Urinary bladder (tissue), 4 donors: ENCODE data around the gene STC2. TPM values are rescaled to one million over a fixed set of nuclear protein-coding genes. Genes with fewer than 3 reads are reported as not detected.

ENCODE experiments used
- DNase-seq: peaks from one replicate; pipeline ENCODE4 v3.0.0-alpha.2; 2015; ENCODE audit errors: extremely low spot score
- H3K27ac ChIP-seq: one replicate; pipeline ENCODE4 v1.5.1; 2013; ENCODE audit warnings: low read depth, mild to moderate bottlenecking, moderate library complexity
- H3K36me3 ChIP-seq: one replicate; pipeline ENCODE4 v1.6.1; 2013; ENCODE audit warnings: mild to moderate bottlenecking, moderate library complexity; ENCODE audit not compliant: insufficient read depth
- H3K4me1 ChIP-seq: one replicate; pipeline ENCODE4 v1.6.1; 2013; ENCODE audit warnings: mild to moderate bottlenecking, moderate library complexity; ENCODE audit not compliant: insufficient read depth
- H3K4me3 ChIP-seq: one replicate; pipeline ENCODE4 v1.5.1; 2013; ENCODE audit warnings: low read depth, low read length
- WGBS: extraction: QIAGEN DNeasy Blood & Tissue Kit; methylation state at CpG from one replicate; pipeline ENCODE4 v1.1.7; 2013; 5-methylcytosine and 5-hydroxymethylcytosine counted together
- polyA plus RNA-seq: library from polyadenylated mRNA; stranded (reverse); fragments of 200-250 nt; gene quantifications from one replicate; pipeline ENCODE4 v1.2.3, GENCODE V29; 2013
- total RNA-seq: library from RNA; depleted of rRNA; stranded (reverse); fragments of >200 nt; gene quantifications from one replicate; pipeline ENCODE4 v1.2.3, GENCODE V29; 2014
- donor health status: healthy with polysubstance abuse.
- donor health status: healthy.

Gene STC2
- total and polyA plus RNA-seq, 2 donors, result 3.4 to 8.9 TPM

GRCh38 chr5:173313351-173313801 is 14.8 kb downstream of the STC2 start:
- no peak overlapping the region for H3K27ac ChIP-seq
- 79% methylated on average over 3 of the region's 3 CpGs for WGBS
- no peak for DNase-seq
- H3K36me3 ChIP-seq, result no peaks in the 10 kb centered on the region
- H3K4me3 ChIP-seq, result no peak overlapping the region
- peaks cover 1% of the 10 kb centered on the region for H3K4me1 ChIP-seq

GRCh38 chr5:173312821-173313220 is 15.4 kb downstream of the STC2 start:
- peaks cover 1% of the 10 kb centered on the region for H3K4me1 ChIP-seq
- 73% methylated on average over 3 of the region's 3 CpGs for WGBS

GRCh38 chr5:173311818-173312585 is 16.2 kb downstream of the STC2 start:
- no peak for DNase-seq
- Histone ChIP-seq H3K4me1 (peaks cover 1% of the 10 kb centered on the region), H3K4me3 (no peak overlapping the region), H3K27ac (no peak overlapping the region), H3K36me3 (no peaks in the 10 kb centered on the region)
- 94% methylated on average over 9 of the region's 9 CpGs for WGBS

More at GRCh38 chr5:173312821-173313220, 15.4 kb downstream of the STC2 start:
- Histone ChIP-seq H3K36me3 (no peaks in the 10 kb centered on the region), H3K27ac (no peak overlapping the region), H3K4me3 (no peak overlapping the region)
- no peak for DNase-seq

- no peak for DNase-seq
- Histone ChIP-seq H3K4me1 (no peaks in the 10 kb centered on the region), H3K27ac (no peak overlapping the region), H3K4me3 (no peak overlapping the region), H3K36me3 (no peaks in the 10 kb centered on the region)
- WGBS, result 50% methylated on average over 15 of the region's 15 CpGs
Observed at GRCh38 chr5:173310861-173311785, 17.1 kb downstream of the STC2 start.

DNA sequence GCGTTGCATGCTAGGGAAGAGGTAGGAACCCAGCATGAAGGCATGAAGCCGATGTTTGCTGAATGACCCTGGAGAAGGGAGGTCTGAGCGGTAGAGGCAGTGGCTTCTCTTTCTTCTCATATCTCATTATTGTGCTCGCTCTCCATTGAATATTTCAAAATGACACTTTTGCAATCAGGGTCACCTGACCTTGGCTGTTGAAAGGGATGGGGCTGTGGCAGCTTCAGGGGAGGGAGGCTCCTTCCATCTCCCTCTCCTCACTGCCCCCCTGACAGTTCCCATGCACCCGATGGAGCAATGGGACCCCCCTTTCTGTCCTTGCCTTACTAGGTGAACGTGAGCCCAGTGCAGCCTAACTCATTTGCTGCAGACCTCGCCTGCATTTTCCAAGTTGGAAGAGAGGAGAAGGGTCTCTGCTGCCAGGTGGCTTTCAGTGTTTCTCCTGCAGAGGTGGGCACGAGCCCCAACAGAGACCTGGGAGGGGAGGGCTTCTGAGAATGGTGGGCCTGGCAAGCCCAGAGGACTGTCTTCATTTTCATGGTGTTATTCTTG is 17.9 kb downstream of the STC2 start:
- Histone ChIP-seq H3K4me1 (no peaks in the 10 kb centered on the region), H3K36me3 (no peaks in the 10 kb centered on the region), H3K4me3 (no peak overlapping the region), H3K27ac (no peak overlapping the region)
- DNase-seq, result no peak
- WGBS, result 72% methylated on average over 8 of the region's 8 CpGs

DNA sequence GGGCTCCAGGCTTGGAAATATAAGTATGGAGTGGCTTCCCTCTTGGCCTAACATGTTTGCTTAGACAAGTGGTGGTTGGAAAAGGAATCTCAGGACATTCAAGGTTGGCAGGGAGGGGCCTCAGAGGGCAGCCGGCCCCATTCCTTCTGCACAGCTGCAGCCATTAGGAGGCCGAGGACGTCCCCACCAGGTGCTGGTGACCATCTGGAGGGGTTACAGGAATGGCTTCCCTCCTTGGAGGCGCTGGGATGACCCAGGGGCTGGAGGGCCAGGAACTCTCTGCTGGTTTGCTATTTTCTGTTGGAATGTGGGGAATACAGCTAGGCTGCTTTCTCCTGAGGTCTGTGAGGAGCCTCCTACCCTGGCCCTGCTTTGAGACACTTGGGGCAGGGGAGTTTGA is 18.5 kb downstream of the STC2 start:
- WGBS, result 88% methylated on average over 4 of the region's 4 CpGs
- Histone ChIP-seq H3K4me1 (no peaks in the 10 kb centered on the region), H3K4me3 (no peak overlapping the region), H3K27ac (no peak overlapping the region), H3K36me3 (no peaks in the 10 kb centered on the region)
- no peak for DNase-seq

DNA sequence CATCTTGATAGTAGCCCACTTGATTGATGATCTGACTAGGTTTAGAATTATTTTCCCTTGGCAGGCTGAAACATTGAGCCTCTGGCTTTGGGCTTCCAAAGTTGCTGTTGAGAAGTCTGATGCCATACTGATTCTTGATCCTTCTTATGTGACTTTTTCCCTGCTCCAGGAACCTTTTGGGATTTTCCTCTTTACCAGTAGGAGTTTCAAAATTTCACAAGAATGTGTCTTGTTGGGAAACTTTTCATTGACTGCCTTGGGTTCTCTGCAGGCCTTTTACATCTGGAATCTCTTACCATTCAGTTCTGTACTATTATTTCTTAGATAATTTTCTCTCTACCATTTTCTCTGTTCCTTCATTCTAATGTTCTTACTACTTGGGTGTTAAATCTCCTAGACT is 20.0 kb downstream of the STC2 start:
- no peak overlapping the region for H3K4me3 ChIP-seq
- H3K27ac ChIP-seq, result no peak overlapping the region
- H3K4me1 ChIP-seq, result no peaks in the 10 kb centered on the region
- no peaks in the 10 kb centered on the region for H3K36me3 ChIP-seq
- no peak for DNase-seq

DNA sequence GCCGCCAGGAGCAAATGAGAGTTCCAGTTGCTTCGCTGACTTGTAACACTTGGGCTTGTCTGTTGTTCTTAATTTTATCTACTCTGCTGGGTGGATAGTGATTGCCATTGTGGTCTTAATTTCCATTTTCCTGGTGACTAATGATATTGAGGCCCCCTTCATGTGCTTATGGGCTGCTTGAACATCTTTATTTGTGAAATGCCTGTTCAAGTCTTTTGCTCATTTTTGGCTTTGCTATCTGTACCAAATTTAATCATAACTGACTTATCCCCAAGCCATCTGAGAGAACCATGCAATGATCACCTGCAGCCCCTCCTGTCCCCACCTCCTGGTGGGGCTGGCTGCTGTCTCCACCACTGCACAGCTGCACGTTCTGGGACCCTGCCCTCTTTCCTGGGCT is 20.5 kb downstream of the STC2 start:
- DNase-seq, result no peak
- Histone ChIP-seq H3K4me1 (no peaks in the 10 kb centered on the region), H3K27ac (no peak overlapping the region), H3K4me3 (no peak overlapping the region), H3K36me3 (no peaks in the 10 kb centered on the region)
- WGBS, result 96% methylated on average over 3 of the region's 3 CpGs

GRCh38 chr5:173306695-173307094 is 21.5 kb downstream of the STC2 start:
- no peaks in the 10 kb centered on the region for H3K36me3 ChIP-seq
- no peak for DNase-seq
- H3K4me1 ChIP-seq, result no peaks in the 10 kb centered on the region
- 71% methylated on average over 3 of the region's 3 CpGs for WGBS
- no peak overlapping the region for H3K4me3 ChIP-seq
- no peak overlapping the region for H3K27ac ChIP-seq

GRCh38 chr5:173304591-173304988 is 23.6 kb downstream of the STC2 start:
- Histone ChIP-seq H3K27ac (no peak overlapping the region), H3K36me3 (no peaks in the 10 kb centered on the region), H3K4me1 (no peaks in the 10 kb centered on the region), H3K4me3 (no peak overlapping the region)
- no peak for DNase-seq
- WGBS, result 80% methylated on average over 10 of the region's 10 CpGs

- no peak overlapping the region for H3K27ac ChIP-seq
- no peak overlapping the region for H3K4me3 ChIP-seq
- no peaks in the 10 kb centered on the region for H3K4me1 ChIP-seq
- no peaks in the 10 kb centered on the region for H3K36me3 ChIP-seq
- DNase-seq, result no peak
- WGBS, result 76% methylated on average over 13 of the region's 13 CpGs
Observed at GRCh38 chr5:173303878-173304590, 24.2 kb downstream of the STC2 start.

DNA sequence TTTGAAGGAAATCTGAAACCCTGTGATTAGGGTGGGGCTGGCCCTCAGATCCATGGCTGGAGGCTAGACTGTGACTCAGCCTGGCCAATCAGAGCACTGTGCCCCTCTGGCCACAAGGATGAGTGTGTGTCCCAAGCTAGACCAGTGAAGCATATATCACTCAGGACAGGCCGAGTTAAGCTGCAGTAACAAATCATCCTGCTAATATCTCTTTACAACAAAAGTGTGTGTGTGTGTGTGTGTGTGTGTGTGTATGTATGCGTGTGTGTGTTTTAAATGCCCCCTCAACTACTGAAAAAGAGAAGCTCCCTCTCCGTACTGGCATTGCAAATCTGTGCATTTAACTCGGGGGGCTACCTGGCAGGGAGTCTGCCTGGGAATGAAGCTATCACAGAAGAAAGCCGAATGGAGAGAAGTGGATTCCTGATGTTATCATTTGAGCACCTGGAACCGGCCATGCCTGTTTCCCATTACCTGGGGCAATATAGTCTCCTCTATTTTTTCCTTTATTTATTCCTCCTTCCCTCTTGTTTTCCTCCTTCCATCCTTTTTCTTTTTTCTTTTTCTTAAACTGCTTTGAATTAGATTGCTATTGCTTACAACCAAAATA is 25.6 kb downstream of the STC2 start:
- no peak for DNase-seq
- 67% methylated on average over 6 of the region's 6 CpGs for WGBS
- Histone ChIP-seq H3K4me1 (no peaks in the 10 kb centered on the region), H3K27ac (no peak overlapping the region), H3K4me3 (no peak overlapping the region), H3K36me3 (no peaks in the 10 kb centered on the region)
